ENCODE results near the gene MYL5. TPM values are rescaled to one million over a fixed set of nuclear protein-coding genes. Genes with fewer than 3 reads are reported as not detected.

The MYL5 gene
- total RNA-seq, 1 experiment from 2014 or later = 11.7 TPM

GRCh38 chr4:707929-708630 is 33.7 kb downstream of the MYL5 start:
- intact Hi-C loops (cut with micrococcal nuclease; ENCODE audit: unreplicated experiment) = no loop called here
- ChIA-PET CTCF (no interaction called here), POLR2A (ENCODE audit: low non-redundant PET) (no interaction called here)
- no TSS peak for BruUV-seq (replicated peaks)
- no peak overlapping the region for H3K27ac ChIP-seq (ENCODE audit: low read depth, low read length, poor library complexity, severe bottlenecking)
- H3K4me3 ChIP-seq (ENCODE audit: low read depth, low read length, poor library complexity, severe bottlenecking) = no peak overlapping the region
- no peaks in the 10 kb centered on the region for H3K9me3 ChIP-seq (ENCODE audit: low read depth, low read length, poor library complexity, severe bottlenecking)
- DNase-seq (ENCODE audit: low spot score) = no peak
- TF ChIP-seq CTCF (conservative IDR thresholded peaks at IDR 0.05; ENCODE audit: low read depth, low read length) = no peak
- TF ChIP-seq EZH2 (IDR thresholded peaks at IDR 0.05; ENCODE audit: borderline replicate concordance, low read depth, low read length, poor library complexity, severe bottlenecking) = no peak
- H3K36me3 ChIP-seq (ENCODE audit: insufficient read depth, low read length, poor library complexity, severe bottlenecking) = peaks cover 10% of the 10 kb centered on the region
- H3K4me1 ChIP-seq (ENCODE audit: insufficient read depth, low read length, poor library complexity, severe bottlenecking) = no peaks in the 10 kb centered on the region
- H3K27me3 ChIP-seq (replicated peaks; ENCODE audit: insufficient read depth, low read depth, low read length, poor library complexity) = no peaks in the 10 kb centered on the region

GRCh38 chr4:708631-708933 is 34.2 kb downstream of the MYL5 start:
- Histone ChIP-seq H3K27me3 (replicated peaks; ENCODE audit: insufficient read depth, low read depth, low read length, poor library complexity) (no peaks in the 10 kb centered on the region), H3K27ac (ENCODE audit: low read depth, low read length, poor library complexity, severe bottlenecking) (no peak overlapping the region), H3K36me3 (ENCODE audit: insufficient read depth, low read length, poor library complexity, severe bottlenecking) (peaks cover 10% of the 10 kb centered on the region), H3K4me1 (ENCODE audit: insufficient read depth, low read length, poor library complexity, severe bottlenecking) (no peaks in the 10 kb centered on the region), H3K9me3 (ENCODE audit: low read depth, low read length, poor library complexity, severe bottlenecking) (no peaks in the 10 kb centered on the region), H3K4me3 (ENCODE audit: low read depth, low read length, poor library complexity, severe bottlenecking) (no peak overlapping the region)
- DNase-seq (ENCODE audit: low spot score) = no peak
- no TSS peak for BruUV-seq (replicated peaks)
- CTCF ChIA-PET = no interaction called here
- POLR2A ChIA-PET (ENCODE audit: low non-redundant PET) = no interaction called here
- intact Hi-C loops (cut with micrococcal nuclease; ENCODE audit: unreplicated experiment) = no loop called here
- TF ChIP-seq CTCF (conservative IDR thresholded peaks at IDR 0.05; ENCODE audit: low read depth, low read length) (no peak), EZH2 (IDR thresholded peaks at IDR 0.05; ENCODE audit: borderline replicate concordance, low read depth, low read length, poor library complexity, severe bottlenecking) (no peak)

- Histone ChIP-seq H3K36me3 (ENCODE audit: insufficient read depth, low read length, poor library complexity, severe bottlenecking) (peaks cover 10% of the 10 kb centered on the region), H3K27me3 (replicated peaks; ENCODE audit: insufficient read depth, low read depth, low read length, poor library complexity) (no peaks in the 10 kb centered on the region), H3K9me3 (ENCODE audit: low read depth, low read length, poor library complexity, severe bottlenecking) (no peaks in the 10 kb centered on the region), H3K4me1 (ENCODE audit: insufficient read depth, low read length, poor library complexity, severe bottlenecking) (no peaks in the 10 kb centered on the region), H3K4me3 (ENCODE audit: low read depth, low read length, poor library complexity, severe bottlenecking) (no peak overlapping the region), H3K27ac (ENCODE audit: low read depth, low read length, poor library complexity, severe bottlenecking) (no peak overlapping the region)
- DNase-seq (ENCODE audit: low spot score) = no peak
- POLR2A ChIA-PET (ENCODE audit: low non-redundant PET) = interaction anchor here (0.6 kb wide), 1 partner anchor 10 kb away, joined by 21 read pairs; no protein-coding TSS in a partner anchor
- CTCF ChIA-PET = no interaction called here
- no peak for TF ChIP-seq CTCF (conservative IDR thresholded peaks at IDR 0.05; ENCODE audit: low read depth, low read length)
- TF ChIP-seq EZH2 (IDR thresholded peaks at IDR 0.05; ENCODE audit: borderline replicate concordance, low read depth, low read length, poor library complexity, severe bottlenecking) = no peak
- intact Hi-C loops (cut with micrococcal nuclease; ENCODE audit: unreplicated experiment) = no loop called here
- BruUV-seq (replicated peaks) = TSS peak; percentile 58
These were observed 35.0 kb downstream of the MYL5 start for GRCh38 chr4:709348-709747.

All from A673 (cell line).